SKM-1 (cell line): ENCODE results near the gene KCNIP4.

ENCODE experiments used
- DNase-seq: peaks from one replicate; lab custom pipeline; 2025; ENCODE audit not compliant: unreplicated experiment; lab: John Stamatoyannopoulos, UW

The KCNIP4 gene

GRCh38 chr4:20997886-20998285 lies 950.7 kb downstream of the KCNIP4 start:
- DNase-seq: no peak

GRCh38 chr4:20995610-20996009 lies 953.0 kb downstream of the KCNIP4 start:
- DNase-seq: no peak

- no peak for DNase-seq
Observed at GRCh38 chr4:20995015-20995414, 953.6 kb downstream of the KCNIP4 start.

- no peak for DNase-seq
Observed at GRCh38 chr4:20992002-20992401, 956.6 kb downstream of the KCNIP4 start.

GRCh38 chr4:20987191-20987590 lies 961.4 kb downstream of the KCNIP4 start:
- no peak for DNase-seq

- no peak for DNase-seq
Observed at GRCh38 chr4:20984576-20984836, 964.1 kb downstream of the KCNIP4 start.

GRCh38 chr4:20983763-20984575 lies 964.6 kb downstream of the KCNIP4 start:
- no peak for DNase-seq

GRCh38 chr4:20982544-20982943 lies 966.0 kb downstream of the KCNIP4 start:
- no peak for DNase-seq

GRCh38 chr4:20960291-20960690 lies 988.3 kb downstream of the KCNIP4 start:
- DNase-seq: no peak

GRCh38 chr4:20954541-20954940 lies 994.0 kb downstream of the KCNIP4 start:
- no peak for DNase-seq

GRCh38 chr4:20944961-20945360 lies 1003.6 kb downstream of the KCNIP4 start:
- DNase-seq: no peak

GRCh38 chr4:20944451-20944850 lies 1004.1 kb downstream of the KCNIP4 start:
- DNase-seq: no peak

- no peak for DNase-seq
Observed at GRCh38 chr4:20938204-20938603, 1010.4 kb downstream of the KCNIP4 start.

- DNase-seq: no peak
Observed at GRCh38 chr4:20926529-20926928, 1022.0 kb downstream of the KCNIP4 start.

GRCh38 chr4:20925176-20925575 lies 1023.4 kb downstream of the KCNIP4 start:
- DNase-seq: no peak

GRCh38 chr4:20922962-20923361 lies 1025.6 kb downstream of the KCNIP4 start:
- no peak for DNase-seq

GRCh38 chr4:20916106-20916505 lies 1032.5 kb downstream of the KCNIP4 start:
- DNase-seq: no peak

GRCh38 chr4:20904966-20905365 lies 1043.6 kb downstream of the KCNIP4 start:
- no peak for DNase-seq

GRCh38 chr4:20901851-20902250 lies 1046.7 kb downstream of the KCNIP4 start:
- no peak for DNase-seq

GRCh38 chr4:20899591-20899990 lies 1049.0 kb downstream of the KCNIP4 start:
- DNase-seq: no peak

- DNase-seq: no peak
Observed at GRCh38 chr4:20895988-20896387, 1052.6 kb downstream of the KCNIP4 start.

- no peak for DNase-seq
Observed at GRCh38 chr4:20895208-20895607, 1053.4 kb downstream of the KCNIP4 start.

- no peak for DNase-seq
Observed at GRCh38 chr4:20890761-20891160, 1057.8 kb downstream of the KCNIP4 start.
